Measurements from ENCODE around the gene MOGAT2.
A peak's percentile ranks its signal among the peaks of the same experiment; 100 is the strongest.
"Not testable (repeated sequence)": the region's sequence is repeated elsewhere in the genome, so short reads cannot be mapped to it uniquely, and the experiment has no call there.

The MOGAT2 gene

GRCh38 chr11:75717608-75718418 is at the start of gene MOGAT2:
MOGAT2 (plus strand) TSS chr11:75717838; CDS start chr11:75717889, 51 bp downstream.
- no peak for DNase-seq

- no peak for DNase-seq
These were observed 49.0 kb upstream of the MOGAT2 start, which contains the start of gene MAP6 for GRCh38 chr11:75668451-75669297. MAP6 (minus strand) TSS chr11:75669038; CDS start chr11:75668369, 669 bp downstream.

- no peak for DNase-seq
These were observed 43.6 kb upstream of the MOGAT2 start for GRCh38 chr11:75673977-75674582.

GRCh38 chr11:75677275-75677674 is 40.4 kb upstream of the MOGAT2 start:
- no peak for DNase-seq

DNA sequence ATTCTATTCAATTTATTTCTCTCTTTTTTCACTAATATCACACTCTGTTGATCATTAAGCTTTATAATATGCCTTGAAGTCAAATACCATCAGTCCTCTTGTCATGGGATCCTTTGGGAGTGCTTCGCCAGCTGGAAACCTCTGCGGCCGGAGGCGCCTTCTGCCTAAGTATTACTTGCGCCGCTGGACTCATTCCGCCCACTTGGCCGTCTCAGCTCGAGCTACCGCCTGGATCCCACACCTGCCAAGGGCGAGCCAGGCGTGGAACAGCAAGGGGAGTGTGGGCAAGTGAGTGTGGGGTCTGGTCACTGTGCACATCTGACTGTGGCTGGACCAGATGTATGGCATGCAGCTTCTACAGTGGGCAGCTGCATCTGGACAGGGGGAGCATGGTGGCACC is 39.7 kb upstream of the MOGAT2 start:
- DNase-seq: no peak

GRCh38 chr11:75678620-75679259 is 38.9 kb upstream of the MOGAT2 start:
- DNase-seq: no peak

DNA sequence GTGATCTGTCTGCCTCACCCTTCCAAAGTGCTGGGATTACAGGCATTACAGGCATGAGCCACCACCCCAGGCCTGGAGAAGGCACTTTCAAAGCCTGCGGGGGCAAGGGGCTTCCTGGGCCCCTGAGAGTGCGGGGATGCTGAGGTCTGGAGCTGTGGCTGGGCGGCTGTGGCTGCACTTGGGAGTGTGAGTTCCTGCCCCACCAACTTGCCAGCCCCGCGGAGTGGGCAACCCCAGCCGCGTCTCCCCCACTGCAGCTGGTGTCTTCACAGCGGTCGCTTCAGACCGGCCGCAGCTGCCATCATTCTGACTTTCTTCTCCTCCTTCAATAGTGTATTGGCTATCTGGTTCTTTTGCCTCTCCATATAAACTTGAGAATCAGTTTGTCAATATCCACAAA is 38.1 kb upstream of the MOGAT2 start:
- DNase-seq: no peak

DNA sequence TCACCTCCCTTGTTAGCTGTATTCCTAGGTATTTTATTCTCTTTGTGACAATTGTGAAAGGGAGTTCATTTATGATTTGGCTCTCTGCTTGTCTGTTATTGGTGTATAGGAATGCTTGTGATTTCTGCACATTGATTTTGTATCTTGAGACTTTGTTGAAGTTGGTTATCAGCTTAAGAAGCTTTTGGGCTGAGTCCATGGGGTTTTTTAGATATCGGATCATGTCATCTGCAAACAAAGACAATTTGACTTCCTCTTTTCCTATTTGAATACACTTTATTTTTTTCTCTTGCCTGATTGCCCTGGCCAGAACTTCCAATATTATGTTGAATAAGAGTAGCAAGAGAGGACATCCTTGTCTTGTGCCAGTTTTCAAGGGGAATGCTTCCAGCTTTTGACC is 33.8 kb upstream of the MOGAT2 start:
- DNase-seq: not testable (repeated sequence)

DNA sequence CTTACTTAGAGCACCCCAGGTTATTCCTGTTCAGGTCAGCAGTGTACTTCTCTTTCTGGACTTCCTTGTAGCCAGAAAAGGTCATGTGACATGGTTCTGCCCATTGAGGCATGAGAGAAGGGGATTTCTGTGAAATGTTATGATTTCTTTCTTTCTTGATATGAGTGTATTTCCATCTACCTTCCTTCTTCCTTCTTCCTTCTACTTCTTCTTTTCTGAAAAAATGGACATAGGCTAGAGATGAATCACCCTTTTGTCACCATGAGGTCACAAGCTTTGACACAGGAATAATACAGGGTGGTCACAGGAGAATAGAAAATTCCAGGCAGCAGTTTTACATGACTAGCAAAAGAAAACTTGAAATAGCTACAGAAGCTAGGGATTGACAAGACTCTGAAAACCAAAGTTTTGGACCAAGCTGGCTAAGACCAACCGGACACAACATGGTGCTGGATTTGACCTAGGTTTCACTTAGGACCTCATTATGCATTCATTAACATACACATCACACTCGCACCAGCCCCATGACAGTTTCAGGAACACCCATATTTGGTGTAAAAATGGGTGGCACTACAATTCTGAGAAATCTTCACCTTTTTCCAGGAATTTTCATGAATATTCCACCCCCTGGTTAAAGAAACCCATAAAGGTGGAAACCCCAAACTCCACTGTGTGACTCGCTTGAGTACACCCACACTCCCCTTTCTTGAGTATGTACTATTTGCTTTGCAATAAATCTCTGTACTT is 27.6 kb upstream of the MOGAT2 start:
- no peak for DNase-seq

- no peak for DNase-seq
These were observed 25.8 kb upstream of the MOGAT2 start for GRCh38 chr11:75691804-75692203.

GRCh38 chr11:75697906-75698581 is 19.6 kb upstream of the MOGAT2 start:
- DNase-seq: no peak

DNA sequence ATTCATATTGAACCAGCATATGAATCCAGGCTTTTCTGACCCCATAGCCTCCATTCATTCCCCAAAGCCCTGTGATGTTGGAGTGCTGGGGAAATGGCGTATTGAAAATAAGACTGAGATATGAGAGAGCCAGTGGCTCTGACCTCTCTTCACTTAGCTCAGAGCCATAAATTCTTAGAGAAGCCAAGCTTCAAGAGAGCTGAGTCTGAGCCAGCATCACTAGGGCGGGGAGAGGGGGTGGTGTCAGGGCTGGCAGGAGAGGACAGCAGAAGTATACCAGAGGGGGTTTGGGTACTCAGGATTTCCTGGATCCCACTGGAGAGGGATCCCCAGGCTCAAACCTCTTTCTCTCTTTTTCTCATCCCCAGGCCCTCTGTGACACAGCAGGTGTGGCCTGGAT is 16.7 kb upstream of the MOGAT2 start:
- no peak for DNase-seq

GRCh38 chr11:75703695-75704237 is 13.9 kb upstream of the MOGAT2 start:
- no peak for DNase-seq

- no peak for DNase-seq
These were observed 12.1 kb upstream of the MOGAT2 start for GRCh38 chr11:75705541-75705940.

DNA sequence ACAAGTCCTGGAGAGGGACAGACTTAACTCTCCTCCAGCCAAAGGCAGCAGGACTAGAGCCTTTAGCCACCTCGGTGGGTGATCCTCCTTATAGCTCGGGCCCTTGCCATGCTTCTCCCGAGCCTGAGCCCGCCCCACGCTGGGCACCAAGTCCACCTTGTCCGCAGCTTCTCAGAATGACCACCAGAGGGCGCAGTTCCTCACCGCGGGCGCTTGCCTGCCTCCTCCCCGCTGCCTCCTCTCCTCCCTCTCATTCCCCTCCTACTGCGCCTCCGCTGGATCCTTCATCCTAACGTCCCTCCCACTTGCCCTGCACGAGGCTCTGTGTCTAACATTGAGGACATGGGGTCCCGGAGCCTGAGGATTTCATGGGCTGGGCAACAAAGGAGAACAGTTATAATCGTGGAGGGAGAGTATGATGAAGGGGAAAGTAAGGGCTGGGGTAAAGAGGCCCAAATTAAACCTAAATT is 11.3 kb upstream of the MOGAT2 start:
- DNase-seq: peak; percentile 11 to 41 (median 38)

GRCh38 chr11:75714211-75714610 is 3.4 kb upstream of the MOGAT2 start:
- DNase-seq: no peak

GRCh38 chr11:75715688-75716087 is 1.9 kb upstream of the MOGAT2 start:
- DNase-seq: no peak

GRCh38 chr11:75716659-75717058 is 979 bp upstream of the MOGAT2 start:
- DNase-seq: no peak

GRCh38 chr11:75718419-75719339 is 1.0 kb downstream of the MOGAT2 start:
- no peak for DNase-seq
